Lung (tissue), 12 donors: ENCODE measurements around the gene MANSC4. TPM values are rescaled to one million over a fixed set of nuclear protein-coding genes. Genes with fewer than 3 reads are reported as not detected.

ENCODE experiments used
- ATAC-seq: fragments of 200-7000 bp; cut with Tn5 transposase; one replicate; pipeline ENCODE4 v1.9.1; 2020; ENCODE audit warnings: moderate number of reproducible peaks; ENCODE audit not compliant: insufficient read depth, low FRiP score
- DNase-seq, 3 donors: peaks; one replicate each; pipeline ENCODE4 v3.0.0-alpha.2; 2013 to 2017
- H3K27ac ChIP-seq, 2 donors: one replicate each; pipeline ENCODE4 v1.5.1; 2013; ENCODE audit warnings: mild to moderate bottlenecking in 2 of 2, moderate library complexity in 2 of 2, control low read depth in 1 of 2, inconsistent platforms in 1 of 2, low read depth in 1 of 2, low read length in 1 of 2
- H3K27me3 ChIP-seq, 3 donors: one replicate each; pipeline ENCODE4 v1.5.1; 2013; ENCODE audit warnings: low read length in 2 of 3; ENCODE audit not compliant: control insufficient read depth in 3 of 3, insufficient read depth in 3 of 3
- H3K36me3 ChIP-seq, 4 donors: one replicate each; pipeline ENCODE4 v1.5.1; 2013; ENCODE audit warnings: low read length in 4 of 4, mild to moderate bottlenecking in 1 of 4, moderate library complexity in 1 of 4; ENCODE audit not compliant: control insufficient read depth in 4 of 4, insufficient read depth in 4 of 4
- H3K4me1 ChIP-seq, 5 donors: one replicate each; pipeline ENCODE4 v1.5.1; 2013; ENCODE audit warnings: low read length in 5 of 5, mild to moderate bottlenecking in 2 of 5, moderate library complexity in 1 of 5; ENCODE audit not compliant: control insufficient read depth in 5 of 5, insufficient read depth in 5 of 5
- H3K4me3 ChIP-seq: one replicate; pipeline ENCODE4 v1.5.1; 2013; ENCODE audit warnings: mild to moderate bottlenecking, control low read depth, moderate library complexity
- H3K9ac ChIP-seq, 2 donors: one replicate each; pipeline ENCODE4 v1.5.1; 2013; ENCODE audit warnings: low read length in 2 of 2, control low read depth in 1 of 2; ENCODE audit not compliant: insufficient read depth in 1 of 2
- H3K9me3 ChIP-seq, 4 donors: one replicate each; pipeline ENCODE4 v1.5.1; 2013; ENCODE audit warnings: low read length in 3 of 4, mild to moderate bottlenecking in 1 of 4, moderate library complexity in 1 of 4; ENCODE audit not compliant: control insufficient read depth in 4 of 4, insufficient read depth in 3 of 4
- WGBS, 2 donors: extraction: QIAGEN DNeasy Blood & Tissue Kit; methylation state at CpG; one replicate each; pipeline ENCODE4 v1.1.7; 2013; 5-methylcytosine and 5-hydroxymethylcytosine counted together
- polyA plus RNA-seq, 2 donors: library from polyadenylated mRNA; stranded (reverse); fragments of 200-250 nt; gene quantifications; one replicate each; pipeline ENCODE4 v1.2.1, GENCODE V29; 2013
- total RNA-seq, 2 donors: library from RNA; depleted of rRNA in 1 of 2; stranded (reverse); fragments of >200 nt in 1 of 2; gene quantifications; one replicate each; pipeline ENCODE4 v1.2.1, GENCODE V29; 2014 to 2021
- TF ChIP-seq, protein P1 (sequence below): IDR thresholded peaks from 2 replicates; pipeline ENCODE4 v1.5.1; 2012; ENCODE audit warnings: mild to moderate bottlenecking; ENCODE audit errors: control extremely low read depth, extremely low read depth
- donor health status: control.
- donor health status: control.
- donor health status: Bipolar disorder and iron deficiency.
- donor health status: healthy.
- donor health status: DM: yes; HTN: yes; CAD: no.

Gene MANSC4
- total and polyA plus RNA-seq, 4 donors = not detected

DNA sequence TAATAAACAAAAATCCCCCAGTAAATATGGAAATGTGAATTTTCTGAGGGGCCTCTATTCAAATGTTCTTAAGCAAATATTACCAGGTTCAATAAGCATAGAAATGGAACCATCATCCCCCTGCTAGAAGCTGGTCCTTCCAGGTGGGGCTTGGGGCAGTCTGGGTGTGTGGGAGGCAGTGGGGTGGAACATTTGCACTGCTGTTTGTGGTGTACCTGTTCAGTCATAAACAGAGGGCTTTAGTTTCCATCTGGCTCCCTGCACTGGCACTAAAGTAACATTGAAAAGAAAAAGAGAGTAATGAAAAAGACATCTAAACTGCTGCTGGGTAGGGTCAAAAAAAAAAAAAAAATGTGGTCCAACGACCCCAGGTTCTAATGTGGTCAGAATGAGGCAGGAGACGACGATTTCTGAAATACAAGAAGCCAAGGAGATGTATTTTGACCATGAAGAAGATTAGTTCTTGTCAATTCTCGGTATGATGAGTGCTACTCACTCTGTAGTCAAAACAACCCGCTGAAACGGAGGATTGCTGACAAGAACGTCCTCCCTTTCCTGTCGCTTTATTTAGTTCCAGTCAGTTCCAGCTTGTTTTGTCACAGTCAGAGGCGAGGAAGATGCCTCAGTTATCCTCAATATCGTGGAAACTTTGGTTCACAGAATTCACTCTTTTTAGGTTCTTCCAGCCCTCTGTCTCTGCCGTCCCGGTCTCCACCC lies 44.2 kb upstream of the MANSC4 start:
- DNase-seq (no peak), ATAC-seq (no peak)
- no peaks in the 10 kb centered on the region for H3K9me3 ChIP-seq
- 64 to 80% methylated on average over 12 of the region's 12 CpGs for WGBS, 2 donors
- no peak overlapping the region for H3K4me3 ChIP-seq
- H3K27ac ChIP-seq = no peak overlapping the region
- TF ChIP-seq, protein P1, sequence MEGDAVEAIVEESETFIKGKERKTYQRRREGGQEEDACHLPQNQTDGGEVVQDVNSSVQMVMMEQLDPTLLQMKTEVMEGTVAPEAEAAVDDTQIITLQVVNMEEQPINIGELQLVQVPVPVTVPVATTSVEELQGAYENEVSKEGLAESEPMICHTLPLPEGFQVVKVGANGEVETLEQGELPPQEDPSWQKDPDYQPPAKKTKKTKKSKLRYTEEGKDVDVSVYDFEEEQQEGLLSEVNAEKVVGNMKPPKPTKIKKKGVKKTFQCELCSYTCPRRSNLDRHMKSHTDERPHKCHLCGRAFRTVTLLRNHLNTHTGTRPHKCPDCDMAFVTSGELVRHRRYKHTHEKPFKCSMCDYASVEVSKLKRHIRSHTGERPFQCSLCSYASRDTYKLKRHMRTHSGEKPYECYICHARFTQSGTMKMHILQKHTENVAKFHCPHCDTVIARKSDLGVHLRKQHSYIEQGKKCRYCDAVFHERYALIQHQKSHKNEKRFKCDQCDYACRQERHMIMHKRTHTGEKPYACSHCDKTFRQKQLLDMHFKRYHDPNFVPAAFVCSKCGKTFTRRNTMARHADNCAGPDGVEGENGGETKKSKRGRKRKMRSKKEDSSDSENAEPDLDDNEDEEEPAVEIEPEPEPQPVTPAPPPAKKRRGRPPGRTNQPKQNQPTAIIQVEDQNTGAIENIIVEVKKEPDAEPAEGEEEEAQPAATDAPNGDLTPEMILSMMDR = no peak
- H3K27me3 ChIP-seq = no peaks in the 10 kb centered on the region
- H3K36me3 ChIP-seq = no peaks in the 10 kb centered on the region
- peaks cover 0 to 4% (median 0%) of the 10 kb centered on the region in 5 donors for H3K4me1 ChIP-seq
- H3K9ac ChIP-seq = no peak overlapping the region

- no peak for ATAC-seq
- 87 to 94% methylated on average over 5 of the region's 5 CpGs for WGBS, 2 donors
- no peaks in the 10 kb centered on the region for H3K36me3 ChIP-seq
- TF ChIP-seq, protein P1 = no peak
- no peaks in the 10 kb centered on the region for H3K9me3 ChIP-seq
- H3K4me3 ChIP-seq = no peak overlapping the region
- no peak for DNase-seq
- no peak overlapping the region for H3K27ac ChIP-seq
- no peaks in the 10 kb centered on the region for H3K27me3 ChIP-seq
- H3K9ac ChIP-seq = no peak overlapping the region
- peaks cover 0 to 10% (median 0%) of the 10 kb centered on the region in 5 donors for H3K4me1 ChIP-seq
Measured at GRCh38 chr12:27823038-27823437, 43.0 kb upstream of the MANSC4 start.

DNA sequence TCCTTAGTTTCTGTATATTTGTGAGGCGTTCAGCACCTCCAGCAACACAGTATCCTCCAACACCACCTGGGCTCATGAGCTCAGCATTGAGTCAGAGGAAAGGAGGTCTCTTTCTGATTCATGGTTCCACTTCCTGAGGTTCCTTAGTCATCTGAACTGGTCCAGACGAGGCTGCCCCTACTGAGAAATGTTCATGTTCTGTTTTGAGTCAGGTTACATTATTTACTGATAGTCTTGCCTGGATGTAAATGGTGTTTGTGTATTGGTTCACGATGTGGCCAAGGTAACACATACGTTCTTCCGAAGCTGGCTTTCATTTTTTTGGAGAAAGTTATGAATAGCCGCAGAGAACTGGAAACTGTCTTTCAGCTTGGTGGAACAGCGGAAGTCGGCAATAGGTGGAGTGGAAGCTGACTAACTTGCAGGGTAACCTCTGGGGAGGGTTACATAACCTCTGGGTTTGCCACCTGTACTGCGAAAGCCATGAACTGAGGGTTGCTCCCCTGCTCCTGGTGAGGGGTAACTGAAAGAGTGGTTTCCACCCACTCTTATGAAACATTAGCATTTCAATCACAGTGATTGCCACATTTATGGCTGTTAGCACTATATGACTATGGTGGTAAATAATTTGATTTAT lies 42.2 kb upstream of the MANSC4 start:
- no peak overlapping the region for H3K4me3 ChIP-seq
- no peak overlapping the region for H3K9ac ChIP-seq
- WGBS, 2 donors = 73 to 74% methylated on average over 9 of the region's 9 CpGs
- H3K27me3 ChIP-seq = no peaks in the 10 kb centered on the region
- TF ChIP-seq, protein P1 = no peak
- no peak overlapping the region for H3K27ac ChIP-seq
- no peak for DNase-seq
- H3K4me1 ChIP-seq = peaks cover 0 to 14% (median 0%) of the 10 kb centered on the region in 5 donors
- no peaks in the 10 kb centered on the region for H3K36me3 ChIP-seq
- ATAC-seq = no peak
- H3K9me3 ChIP-seq = no peaks in the 10 kb centered on the region
